RWPE2 (cell line): ENCODE data around the gene DAP.

Experiments used
- ATAC-seq: fragments of 200-7000 bp; cut with Tn5 transposase; 3 replicates; pipeline ENCODE4 v1.9.1; 2021; ENCODE audit warnings: low read depth
- DNase-seq: peaks from one replicate; pipeline ENCODE4 v3.0.0-alpha.2; 2020; ENCODE audit warnings: low spot score
- H3K27ac ChIP-seq: fragments of 450-650 bp; 2 replicates; pipeline ENCODE4 v1.5.1; 2017; ENCODE audit warnings: mild to moderate bottlenecking; ENCODE audit not compliant: poor library complexity, severe bottlenecking
- H3K27me3 ChIP-seq: fragments of 250-450 bp; sonication (Bioruptor Pico); 2 replicates; pipeline ENCODE4 v1.5.1; 2021; ENCODE audit warnings: mild to moderate bottlenecking, moderate library complexity; ENCODE audit not compliant: insufficient read depth, poor library complexity, severe bottlenecking
- H3K36me3 ChIP-seq: fragments of 250-450 bp; sonication (Bioruptor Pico); 2 replicates; pipeline ENCODE4 v1.5.1; 2020; ENCODE audit warnings: low read depth, mild to moderate bottlenecking, moderate library complexity
- H3K4me1 ChIP-seq: fragments of 250-450 bp; sonication (Bioruptor Pico); 2 replicates; pipeline ENCODE4 v1.5.1; 2021; ENCODE audit warnings: mild to moderate bottlenecking, moderate library complexity; ENCODE audit not compliant: insufficient read depth, poor library complexity, severe bottlenecking
- H3K4me3 ChIP-seq: fragments of 250-450 bp; sonication (Bioruptor Pico); 2 replicates; pipeline ENCODE4 v1.5.1; 2021; ENCODE audit warnings: mild to moderate bottlenecking, moderate library complexity; ENCODE audit not compliant: severe bottlenecking
- H3K9me3 ChIP-seq: fragments of 250-450 bp; sonication (Bioruptor Pico); 2 replicates; pipeline ENCODE4 v1.5.1; 2021; ENCODE audit warnings: mild to moderate bottlenecking, moderate library complexity; ENCODE audit not compliant: severe bottlenecking
- TF ChIP-seq, protein P1 (sequence below): fragments of 450-650 bp; IDR thresholded peaks from one replicate; pipeline ENCODE4 v1.5.1; 2017; ENCODE audit warnings: mild to moderate bottlenecking, moderate library complexity; ENCODE audit not compliant: poor library complexity, severe bottlenecking

DAP gene

DNA sequence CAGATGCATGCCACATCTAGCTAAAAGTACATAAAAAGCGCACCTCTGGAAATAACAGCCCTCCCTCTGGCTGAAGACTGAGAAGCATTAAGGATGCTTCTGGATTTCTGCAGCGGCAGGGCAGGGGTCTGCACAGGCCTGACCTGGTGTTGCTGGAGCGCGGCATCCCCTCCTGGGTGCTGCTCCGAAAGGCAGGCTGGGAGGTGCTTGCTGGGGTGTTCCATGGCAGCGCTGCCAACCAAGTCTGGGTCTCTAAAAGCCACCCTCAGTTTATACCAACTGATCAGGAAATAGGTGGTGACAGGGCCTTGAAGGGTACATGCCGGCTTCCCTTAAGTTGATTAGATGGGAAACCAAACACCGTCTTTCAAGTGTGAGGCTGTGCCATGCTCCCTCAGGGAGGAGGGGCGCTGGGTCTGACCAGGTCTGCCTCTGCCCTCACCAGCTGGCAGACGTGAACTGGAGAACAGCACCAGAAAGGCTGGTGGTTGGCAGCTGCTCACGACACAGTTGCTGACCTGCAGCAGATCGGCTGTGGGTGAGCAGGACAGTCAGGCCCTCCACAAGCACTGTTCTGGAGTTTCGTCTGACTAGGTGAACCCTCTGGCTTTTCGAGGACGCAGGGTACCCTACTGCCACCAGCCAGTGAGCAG lies 81.6 kb downstream of the DAP start:
- ATAC-seq, result no peak
- H3K9me3 ChIP-seq, result no peaks in the 10 kb centered on the region
- no peak overlapping the region for H3K27ac ChIP-seq
- TF ChIP-seq, protein P1, sequence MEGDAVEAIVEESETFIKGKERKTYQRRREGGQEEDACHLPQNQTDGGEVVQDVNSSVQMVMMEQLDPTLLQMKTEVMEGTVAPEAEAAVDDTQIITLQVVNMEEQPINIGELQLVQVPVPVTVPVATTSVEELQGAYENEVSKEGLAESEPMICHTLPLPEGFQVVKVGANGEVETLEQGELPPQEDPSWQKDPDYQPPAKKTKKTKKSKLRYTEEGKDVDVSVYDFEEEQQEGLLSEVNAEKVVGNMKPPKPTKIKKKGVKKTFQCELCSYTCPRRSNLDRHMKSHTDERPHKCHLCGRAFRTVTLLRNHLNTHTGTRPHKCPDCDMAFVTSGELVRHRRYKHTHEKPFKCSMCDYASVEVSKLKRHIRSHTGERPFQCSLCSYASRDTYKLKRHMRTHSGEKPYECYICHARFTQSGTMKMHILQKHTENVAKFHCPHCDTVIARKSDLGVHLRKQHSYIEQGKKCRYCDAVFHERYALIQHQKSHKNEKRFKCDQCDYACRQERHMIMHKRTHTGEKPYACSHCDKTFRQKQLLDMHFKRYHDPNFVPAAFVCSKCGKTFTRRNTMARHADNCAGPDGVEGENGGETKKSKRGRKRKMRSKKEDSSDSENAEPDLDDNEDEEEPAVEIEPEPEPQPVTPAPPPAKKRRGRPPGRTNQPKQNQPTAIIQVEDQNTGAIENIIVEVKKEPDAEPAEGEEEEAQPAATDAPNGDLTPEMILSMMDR, result no peak
- H3K4me3 ChIP-seq, result no peak overlapping the region
- peak; percentile 51 for DNase-seq
- H3K27me3 ChIP-seq, result no peaks in the 10 kb centered on the region
- peaks cover 33% of the 10 kb centered on the region for H3K36me3 ChIP-seq
- peaks cover 4% of the 10 kb centered on the region for H3K4me1 ChIP-seq

DNA sequence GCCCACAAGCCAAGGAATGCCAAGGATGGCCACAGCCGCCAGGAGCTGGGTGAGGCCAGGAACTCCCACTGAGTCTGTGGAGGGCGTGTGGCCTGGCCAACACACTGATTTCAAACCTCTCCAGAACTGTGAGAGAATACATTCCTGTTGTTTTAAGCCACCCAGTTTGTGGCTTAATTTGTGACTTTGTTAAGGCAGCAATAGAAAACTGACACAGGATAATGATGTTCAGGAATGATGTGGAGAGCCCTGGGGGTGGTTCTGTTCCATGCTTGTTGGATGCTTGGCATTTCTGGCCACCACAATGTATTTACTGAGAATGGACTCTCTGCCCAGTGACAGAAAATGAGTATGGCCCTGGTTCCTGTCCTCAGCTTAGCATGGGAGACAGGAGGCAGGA lies 82.8 kb downstream of the DAP start:
- H3K27ac ChIP-seq, result no peak overlapping the region
- no peaks in the 10 kb centered on the region for H3K9me3 ChIP-seq
- peaks cover 29% of the 10 kb centered on the region for H3K36me3 ChIP-seq
- H3K4me1 ChIP-seq, result no peaks in the 10 kb centered on the region
- ATAC-seq, result no peak
- TF ChIP-seq, protein P1, result no peak
- H3K27me3 ChIP-seq, result no peaks in the 10 kb centered on the region
- no peak overlapping the region for H3K4me3 ChIP-seq
- DNase-seq, result no peak

DNA sequence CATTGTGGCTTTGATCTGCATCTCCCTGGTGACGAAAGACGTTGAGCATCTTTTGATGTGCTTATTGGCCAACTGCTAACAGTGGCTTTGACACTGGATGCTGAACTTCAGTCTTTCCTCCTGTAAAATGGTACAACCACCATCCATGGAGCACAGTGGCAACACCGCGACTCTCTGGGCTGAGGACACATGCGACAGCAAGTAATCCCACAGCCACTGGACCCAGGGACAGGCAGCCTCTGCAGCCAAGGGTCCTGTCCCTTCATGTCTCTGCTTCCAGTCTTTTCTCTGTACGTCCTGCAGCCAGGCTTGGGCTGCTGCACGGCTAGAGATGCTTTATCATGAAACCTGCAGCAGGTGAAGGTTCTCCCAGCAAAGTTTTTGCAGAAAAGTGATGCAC lies 83.5 kb downstream of the DAP start:
- Histone ChIP-seq H3K36me3 (peaks cover 22% of the 10 kb centered on the region), H3K9me3 (no peaks in the 10 kb centered on the region), H3K4me1 (no peaks in the 10 kb centered on the region), H3K27ac (no peak overlapping the region), H3K4me3 (no peak overlapping the region), H3K27me3 (no peaks in the 10 kb centered on the region)
- peak; percentile 60 for DNase-seq
- no peak for ATAC-seq
- TF ChIP-seq, protein P1, result no peak

DNA sequence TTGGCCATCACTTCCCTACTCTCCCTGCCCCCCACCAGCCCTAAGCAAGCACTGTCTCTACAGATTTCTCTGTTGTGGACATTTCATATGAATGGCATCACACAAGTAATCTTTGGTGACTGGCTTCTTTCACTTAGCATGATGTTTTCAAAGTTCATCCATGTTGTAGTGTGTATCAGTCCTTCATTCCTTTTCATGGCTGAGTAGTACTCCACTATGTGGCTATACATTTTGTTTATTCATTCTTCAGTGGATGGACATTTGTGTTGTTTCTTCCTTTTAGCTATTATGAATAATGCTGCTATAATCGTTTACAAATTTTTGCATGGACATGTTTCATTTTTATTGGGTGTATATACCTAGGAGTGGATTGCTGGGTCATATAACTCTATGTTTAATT lies 84.1 kb downstream of the DAP start:
- no peak for ATAC-seq
- DNase-seq, result no peak
- Histone ChIP-seq H3K36me3 (peaks cover 20% of the 10 kb centered on the region), H3K27ac (no peak overlapping the region), H3K4me1 (no peaks in the 10 kb centered on the region), H3K9me3 (no peaks in the 10 kb centered on the region), H3K27me3 (no peaks in the 10 kb centered on the region), H3K4me3 (no peak overlapping the region)
- TF ChIP-seq, protein P1, result no peak

DNA sequence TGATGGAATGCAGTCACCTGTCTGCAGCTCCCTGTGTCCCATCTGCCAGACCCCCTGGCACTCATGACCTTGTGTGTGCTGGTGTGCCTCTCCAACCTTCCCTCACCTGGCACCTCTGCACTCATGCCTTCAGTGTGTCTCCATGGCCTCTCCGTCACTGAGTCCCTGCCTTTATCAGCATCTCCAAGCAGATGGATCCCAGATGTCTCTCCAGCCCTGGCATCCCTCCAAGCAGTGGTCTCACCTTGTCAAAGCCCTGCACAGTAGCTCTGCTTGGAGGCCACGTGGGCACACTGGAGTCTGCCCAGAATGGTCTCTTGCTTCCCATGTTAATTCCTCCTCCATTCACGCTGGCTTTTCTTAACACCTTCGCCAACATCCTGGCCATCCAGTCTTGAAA lies 84.8 kb downstream of the DAP start:
- no peaks in the 10 kb centered on the region for H3K27me3 ChIP-seq
- DNase-seq (peak; percentile 72), ATAC-seq (peak; percentile 16; the same call in 2 of the 3 replicates)

More for the DNA sequence above, 84.8 kb downstream of the DAP start:
- Histone ChIP-seq H3K27ac (no peak overlapping the region), H3K9me3 (no peaks in the 10 kb centered on the region), H3K36me3 (peaks cover 20% of the 10 kb centered on the region), H3K4me1 (no peaks in the 10 kb centered on the region), H3K4me3 (no peak overlapping the region)
- TF ChIP-seq, protein P1, result no peak
